Measurements from ENCODE around the gene C10orf90.

DNA sequence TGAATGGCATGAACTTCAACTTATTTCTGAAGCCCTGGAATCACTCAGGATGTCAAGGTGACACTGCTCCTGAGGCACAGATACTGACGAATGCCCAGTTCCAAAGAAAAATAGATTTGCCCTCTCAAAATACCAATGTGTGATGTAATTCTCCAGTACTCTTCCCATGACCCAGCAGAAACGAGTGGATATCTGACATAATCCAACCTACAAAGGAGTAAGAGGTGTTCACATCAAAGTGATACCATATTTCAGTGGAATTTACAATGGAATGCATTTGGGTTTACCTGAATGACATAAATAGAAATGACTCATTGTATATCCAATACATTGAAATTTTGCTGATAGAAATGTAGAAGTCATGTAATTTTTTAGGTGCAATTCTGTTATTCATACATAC is 161.3 kb downstream of the C10orf90 start:
- no peak for TF ChIP-seq EZH2 (IDR thresholded peaks at IDR 0.05; ENCODE audit: borderline replicate concordance)
- TF ChIP-seq, protein P1, sequence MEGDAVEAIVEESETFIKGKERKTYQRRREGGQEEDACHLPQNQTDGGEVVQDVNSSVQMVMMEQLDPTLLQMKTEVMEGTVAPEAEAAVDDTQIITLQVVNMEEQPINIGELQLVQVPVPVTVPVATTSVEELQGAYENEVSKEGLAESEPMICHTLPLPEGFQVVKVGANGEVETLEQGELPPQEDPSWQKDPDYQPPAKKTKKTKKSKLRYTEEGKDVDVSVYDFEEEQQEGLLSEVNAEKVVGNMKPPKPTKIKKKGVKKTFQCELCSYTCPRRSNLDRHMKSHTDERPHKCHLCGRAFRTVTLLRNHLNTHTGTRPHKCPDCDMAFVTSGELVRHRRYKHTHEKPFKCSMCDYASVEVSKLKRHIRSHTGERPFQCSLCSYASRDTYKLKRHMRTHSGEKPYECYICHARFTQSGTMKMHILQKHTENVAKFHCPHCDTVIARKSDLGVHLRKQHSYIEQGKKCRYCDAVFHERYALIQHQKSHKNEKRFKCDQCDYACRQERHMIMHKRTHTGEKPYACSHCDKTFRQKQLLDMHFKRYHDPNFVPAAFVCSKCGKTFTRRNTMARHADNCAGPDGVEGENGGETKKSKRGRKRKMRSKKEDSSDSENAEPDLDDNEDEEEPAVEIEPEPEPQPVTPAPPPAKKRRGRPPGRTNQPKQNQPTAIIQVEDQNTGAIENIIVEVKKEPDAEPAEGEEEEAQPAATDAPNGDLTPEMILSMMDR (IDR thresholded peaks at IDR 0.05; ENCODE audit: poor library complexity): no peak

Data from hepatocyte (in vitro differentiated cells).